GM03348 (cell line): ENCODE results near the gene TUSC2.
A peak's percentile ranks its signal among the peaks of the same experiment; 100 is the strongest.

Experiments
- DNase-seq: peaks from one replicate; pipeline ENCODE4 v3.0.0; 2012; ENCODE audit warnings: low spot score

The TUSC2 gene

DNA sequence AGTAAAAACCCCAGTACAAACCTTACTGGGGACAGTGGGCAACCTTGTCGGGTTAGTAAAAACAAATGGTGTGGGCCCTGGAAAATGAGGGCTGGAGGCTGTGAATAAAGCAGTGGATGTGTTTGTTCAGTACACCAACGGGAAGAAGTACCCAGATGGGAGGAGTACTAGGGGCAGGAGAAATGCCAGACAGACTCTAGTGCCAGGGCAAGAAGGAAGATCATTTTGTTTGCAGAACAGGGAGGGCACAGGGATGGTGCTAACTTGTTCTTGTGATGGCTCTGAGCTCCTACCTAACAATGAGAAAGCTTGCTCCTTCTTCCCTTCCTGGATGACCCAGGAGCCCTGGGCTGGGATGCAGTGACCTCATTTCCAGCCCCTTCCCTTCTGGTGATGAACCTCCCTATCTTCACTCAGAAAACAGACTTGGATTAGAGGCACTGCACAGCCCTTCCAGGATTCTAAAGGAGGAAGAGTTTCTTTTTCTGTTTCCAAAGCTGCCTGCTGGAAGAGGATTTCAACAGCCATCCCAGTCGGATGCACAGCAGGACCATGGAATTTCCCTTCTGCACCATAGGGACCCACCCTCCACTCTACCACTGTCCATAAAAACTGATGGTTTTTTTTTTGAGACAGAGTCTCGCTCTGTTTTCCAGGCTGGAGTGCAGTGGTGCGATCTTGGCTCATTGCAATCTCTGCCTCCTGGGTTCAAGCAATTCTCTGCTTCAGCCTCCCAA is 6.5 kb upstream of the TUSC2 start:
- DNase-seq = no peak

DNA sequence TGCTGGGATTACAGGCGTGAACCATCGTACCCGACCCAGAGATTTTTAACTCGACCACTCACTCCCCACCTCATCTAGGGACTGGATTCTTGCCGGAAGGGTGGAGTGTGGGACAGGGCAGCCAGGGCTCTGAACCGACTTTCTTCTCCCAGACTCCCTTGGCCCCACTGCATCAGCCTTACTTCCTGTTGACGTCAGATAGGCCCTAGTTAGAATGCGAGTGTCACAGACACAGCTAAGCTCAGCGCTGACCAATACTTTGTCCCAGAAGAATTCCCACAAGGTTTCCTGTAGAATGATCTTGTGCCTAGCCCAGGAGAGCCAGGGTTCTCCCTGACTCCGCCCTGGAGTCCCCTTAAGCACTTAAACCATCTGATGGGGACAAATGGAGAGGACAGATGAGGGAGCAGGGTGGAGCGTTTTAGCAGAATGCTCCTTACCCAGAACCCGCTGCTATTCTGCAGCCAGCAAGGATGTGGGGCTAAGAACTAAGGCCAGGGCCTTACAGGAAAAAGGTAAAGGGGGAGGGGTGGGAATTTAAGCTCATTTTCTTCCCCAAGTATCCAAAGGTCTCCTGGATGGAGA is 5.8 kb upstream of the TUSC2 start:
- DNase-seq = peak; percentile 49

DNA sequence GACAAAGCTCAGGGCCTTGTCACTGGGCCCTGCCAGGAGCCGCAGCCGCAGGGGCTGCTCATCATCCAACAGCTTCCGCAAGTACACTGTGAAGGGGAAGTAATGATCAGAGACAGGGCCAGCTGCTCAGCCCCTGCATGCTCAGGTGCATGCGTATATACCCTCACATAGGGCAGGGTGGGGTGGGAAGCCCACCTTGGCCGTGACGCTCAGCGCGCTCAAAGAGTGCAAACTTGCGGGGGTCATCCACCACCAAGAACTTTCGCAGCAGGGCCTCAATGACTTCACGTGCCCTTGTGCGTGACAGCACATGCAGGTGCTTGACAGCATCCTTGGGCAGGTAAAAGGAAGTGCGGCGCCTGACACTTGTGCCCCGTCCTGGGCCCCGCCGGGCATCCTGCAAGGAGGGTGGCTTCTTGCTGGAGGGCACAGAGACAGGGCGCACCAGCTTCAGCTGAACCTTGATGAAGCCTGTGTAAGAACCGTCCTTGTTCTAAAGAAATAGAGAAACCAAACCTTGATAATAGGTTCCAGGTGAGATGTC is 3.4 kb upstream of the TUSC2 start:
- no peak for DNase-seq

DNA sequence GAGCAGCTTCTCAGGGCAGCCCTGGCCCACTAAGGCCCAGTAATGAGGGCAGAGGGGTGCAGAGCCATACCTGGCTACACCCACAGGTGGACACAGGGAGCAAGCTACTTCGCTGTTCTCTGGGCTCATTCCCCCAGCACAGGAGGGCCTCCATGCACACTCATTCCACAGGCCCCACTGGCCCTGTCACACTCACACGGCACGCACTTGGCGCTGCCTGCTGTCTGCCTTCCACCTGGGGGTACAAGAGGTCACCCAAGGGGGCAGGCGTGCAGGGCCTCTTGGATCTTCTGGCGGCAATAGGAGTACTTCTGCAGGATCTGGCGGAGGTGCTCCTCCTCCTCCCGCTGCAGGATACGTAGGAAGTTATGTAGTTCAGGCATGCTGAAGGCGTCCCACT is 2.3 kb upstream of the TUSC2 start:
- DNase-seq = no peak

DNA sequence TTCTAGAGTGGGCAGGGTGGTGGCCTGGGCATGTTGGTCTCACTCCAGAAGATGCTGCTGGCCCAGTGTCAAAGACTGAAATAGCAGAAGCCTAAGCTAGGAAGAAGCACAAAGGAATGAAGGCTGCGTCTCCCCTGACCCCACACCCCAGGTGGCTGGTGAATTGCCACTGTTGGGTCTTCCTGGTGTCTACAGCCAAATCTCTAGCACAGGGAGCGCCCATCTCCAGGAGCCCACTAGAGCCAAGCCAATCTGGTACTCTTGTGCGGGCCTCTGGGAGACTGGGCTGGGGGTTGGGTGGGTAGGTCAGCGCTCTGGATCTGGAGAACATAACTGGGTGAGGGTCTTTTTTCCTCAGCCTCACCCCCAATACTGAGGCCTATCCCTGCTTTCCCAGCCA is 894 bp downstream of the TUSC2 start:
- DNase-seq = no peak

DNA sequence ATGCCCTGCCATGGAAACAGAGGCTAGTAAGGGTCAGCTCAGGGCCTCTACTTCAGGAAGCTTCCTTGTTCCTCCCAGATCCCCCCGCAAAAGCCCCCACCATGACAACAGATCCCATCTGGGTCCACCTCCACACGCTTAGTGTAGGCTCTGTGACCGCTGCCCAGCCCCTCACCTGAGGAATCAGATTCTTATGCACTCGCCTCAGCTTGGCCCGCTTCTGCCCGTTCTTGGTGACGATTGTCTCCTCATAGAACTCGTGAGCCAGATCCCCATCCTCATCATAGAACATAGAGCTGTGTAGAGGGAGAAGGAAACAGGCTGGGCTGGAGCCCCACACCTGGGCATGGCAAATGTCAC is 1.9 kb downstream of the TUSC2 start:
- DNase-seq = no peak

DNA sequence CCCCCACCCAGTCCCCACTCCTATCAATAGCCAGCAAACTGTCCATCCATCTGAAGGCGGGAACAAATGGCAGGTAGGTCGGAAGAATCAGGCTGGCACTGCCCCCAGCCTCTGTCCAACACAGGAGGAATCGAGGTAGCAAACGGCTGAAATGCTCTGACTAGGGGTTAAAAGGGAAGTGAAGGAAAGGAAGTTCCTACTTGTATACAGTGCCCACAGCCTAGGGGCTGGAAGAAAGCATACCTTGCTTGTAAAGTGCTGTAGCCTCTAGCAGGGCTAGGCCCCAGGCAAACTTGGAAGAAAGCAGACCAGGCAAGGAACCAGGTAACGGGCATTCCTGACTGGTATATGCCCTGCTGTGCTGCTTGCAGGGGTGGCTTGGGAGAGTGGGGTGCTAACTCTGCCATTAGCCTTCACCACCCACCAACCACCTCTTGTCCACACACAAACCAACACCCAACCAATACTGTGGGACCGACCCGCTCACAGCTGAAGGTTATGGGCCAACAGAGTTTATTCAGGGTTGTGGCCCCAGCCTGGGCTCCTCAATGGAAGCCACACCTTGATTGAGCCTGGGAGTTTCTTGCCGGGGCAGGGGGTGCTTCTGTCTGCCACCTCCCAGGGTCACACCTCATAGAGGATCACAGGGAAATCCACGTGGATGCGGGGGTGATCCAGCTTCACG is 2.4 kb downstream of the TUSC2 start:
- DNase-seq = no peak

DNA sequence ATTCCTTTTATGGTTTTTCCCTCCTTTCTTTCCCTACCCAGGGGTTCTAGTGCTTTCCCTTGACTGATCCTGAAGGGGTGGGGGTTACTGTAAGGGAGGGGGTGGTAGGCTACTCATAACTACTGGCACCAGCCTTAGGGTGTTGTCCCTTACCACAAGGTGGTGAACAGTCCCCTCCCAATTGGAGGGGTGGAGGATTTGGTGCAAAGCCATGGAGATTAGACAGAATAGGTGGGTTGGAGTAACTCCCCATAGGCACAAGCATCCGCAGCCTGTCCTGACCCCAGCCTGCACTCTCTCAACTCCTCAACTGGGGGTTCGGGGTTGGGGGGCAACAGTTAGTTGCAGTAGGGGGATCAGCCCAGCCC is 2.9 kb downstream of the TUSC2 start:
- DNase-seq = no peak

DNA sequence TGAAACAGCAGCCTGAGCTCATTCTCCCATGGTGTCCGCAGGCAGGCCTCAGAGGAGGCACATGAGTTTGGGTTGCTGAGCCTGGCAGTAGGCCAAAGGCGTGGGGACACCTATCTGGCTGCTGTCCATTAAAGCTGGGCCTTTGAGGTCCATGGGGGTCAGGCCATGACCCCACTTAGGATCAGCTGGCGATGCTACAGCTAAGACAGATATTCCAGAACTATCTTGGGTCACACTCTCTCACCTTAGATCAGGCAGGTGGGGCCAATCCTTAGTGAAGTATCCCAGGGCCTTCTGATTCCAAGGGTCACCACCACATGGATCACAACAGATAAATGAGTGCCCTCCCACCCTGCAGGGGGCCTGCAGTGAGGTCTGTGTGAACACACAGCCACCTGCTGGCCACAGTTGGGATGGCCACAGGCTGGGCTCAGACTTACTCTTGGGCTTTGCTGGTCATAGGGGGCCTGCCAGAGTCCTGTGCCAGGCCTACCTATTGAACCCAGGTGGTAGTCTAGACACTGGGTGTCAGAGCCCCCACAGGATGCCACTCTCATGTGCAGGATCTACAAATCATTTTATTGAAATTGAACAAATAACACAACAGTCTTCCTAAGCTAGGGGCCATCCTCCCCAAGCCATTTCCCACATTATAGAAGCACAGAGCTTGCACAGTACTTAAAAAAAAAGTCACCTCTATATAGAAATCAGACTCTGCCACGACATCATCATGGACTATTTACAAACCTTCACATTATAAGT is 3.5 kb downstream of the TUSC2 start:
- DNase-seq = peak; percentile 82

DNA sequence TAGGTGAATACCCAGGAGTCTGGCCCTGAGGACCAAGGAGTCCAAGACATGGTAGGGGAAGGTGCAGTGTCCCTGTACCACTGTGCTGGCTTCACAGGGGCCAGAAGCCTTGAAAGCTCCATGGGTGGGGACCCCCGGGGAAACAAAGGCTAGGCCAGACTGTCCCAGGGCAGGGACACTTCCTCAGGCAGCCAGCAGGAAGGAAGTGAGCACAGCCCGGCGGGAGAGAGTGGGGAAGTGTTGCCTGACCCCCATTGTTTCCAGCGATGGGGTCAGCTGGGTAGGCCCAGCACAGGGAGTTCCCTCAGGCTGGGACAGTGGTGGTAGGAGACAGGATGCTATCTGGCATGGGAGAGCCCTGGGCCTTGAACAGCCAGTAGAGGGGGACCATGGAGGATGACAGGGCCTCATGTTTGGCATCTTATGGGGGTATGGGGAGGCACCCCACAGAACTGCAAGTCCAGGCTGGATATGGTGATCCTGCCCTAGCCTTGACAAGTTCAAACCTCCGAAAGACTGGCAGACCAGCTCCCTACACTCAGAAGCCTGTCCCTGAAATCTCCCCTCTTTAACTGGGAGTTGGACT is 4.3 kb downstream of the TUSC2 start:
- no peak for DNase-seq

DNA sequence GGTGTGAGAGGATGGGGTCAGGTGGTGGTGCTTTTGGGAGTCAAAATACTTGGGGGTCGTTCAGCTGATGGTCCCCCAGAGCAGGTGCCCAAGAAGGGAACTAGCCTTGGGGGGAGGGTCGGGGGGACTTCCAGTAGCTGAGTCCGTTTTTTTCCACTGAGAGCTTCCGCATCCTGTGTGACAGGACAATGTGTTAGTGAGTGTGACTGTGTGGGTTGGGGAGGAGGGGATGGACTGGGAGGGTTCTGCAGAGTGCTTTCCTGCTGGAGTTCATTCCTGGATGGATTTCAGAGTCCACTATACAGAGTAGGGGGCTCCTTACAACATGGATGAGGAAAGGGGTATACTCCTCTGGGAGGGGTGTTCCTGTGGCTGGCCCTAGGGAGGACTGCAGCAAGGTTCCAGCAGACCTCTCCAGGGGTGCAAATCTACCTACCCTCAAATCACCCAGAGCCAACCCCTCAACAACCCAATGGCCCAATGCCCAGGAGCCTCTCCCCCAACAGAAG is 4.9 kb downstream of the TUSC2 start:
- DNase-seq = no peak

DNA sequence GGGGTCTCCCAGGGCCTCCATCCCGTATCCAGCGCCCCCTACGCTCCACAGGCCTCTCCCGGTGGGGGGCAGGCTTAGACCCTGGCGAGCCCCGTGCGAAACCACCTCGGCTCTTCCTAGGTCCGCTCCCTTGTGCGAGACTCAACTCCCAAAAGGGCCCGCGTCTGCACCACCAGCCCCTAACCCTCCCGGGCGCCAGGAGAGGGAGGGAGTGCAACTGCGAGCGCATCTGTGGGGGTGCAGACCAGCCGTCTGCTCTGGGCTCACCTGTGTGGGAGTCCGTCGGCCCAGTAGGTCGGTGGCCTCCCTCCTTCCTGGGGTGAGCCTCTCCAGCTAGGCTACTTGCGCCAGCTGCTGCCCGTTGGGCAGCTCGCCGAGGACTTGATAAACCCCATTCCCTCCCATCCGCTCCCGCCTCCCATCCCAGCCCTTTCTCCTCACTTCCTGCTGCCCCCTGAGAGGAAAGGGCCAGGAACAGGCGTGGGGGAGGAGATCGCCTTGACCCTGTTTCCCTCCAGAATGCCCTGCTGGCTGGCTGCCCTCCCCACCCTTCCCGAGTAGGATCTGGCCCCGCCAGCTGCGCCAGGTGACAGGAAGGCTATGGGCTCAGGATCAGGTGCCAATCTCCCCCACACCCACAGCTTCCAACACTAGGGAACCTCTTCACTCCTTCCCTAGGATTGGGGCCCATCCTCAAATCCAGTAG is 5.5 kb downstream of the TUSC2 start, which contains the start of gene HYAL2:
HYAL2 (minus strand) TSS at position 360 of the 706 bp plus-strand sequence. CDS start 2,256 bp downstream, outside the sequence.
- no peak for DNase-seq

DNA sequence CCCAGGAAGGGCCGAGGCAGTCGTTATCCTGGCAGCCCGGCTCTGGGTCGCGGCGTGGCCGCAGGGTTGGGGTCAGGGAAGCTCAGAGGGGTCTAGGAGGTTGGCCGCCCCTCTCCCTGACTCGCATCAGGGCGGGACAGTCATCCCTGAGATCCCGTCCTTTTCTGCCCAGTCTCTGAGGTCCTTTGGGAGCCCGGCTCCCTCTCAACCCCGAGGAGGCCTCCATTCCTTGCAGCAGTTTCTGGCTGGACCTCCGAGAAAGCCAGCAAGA is 6.0 kb downstream of the TUSC2 start:
- no peak for DNase-seq

DNA sequence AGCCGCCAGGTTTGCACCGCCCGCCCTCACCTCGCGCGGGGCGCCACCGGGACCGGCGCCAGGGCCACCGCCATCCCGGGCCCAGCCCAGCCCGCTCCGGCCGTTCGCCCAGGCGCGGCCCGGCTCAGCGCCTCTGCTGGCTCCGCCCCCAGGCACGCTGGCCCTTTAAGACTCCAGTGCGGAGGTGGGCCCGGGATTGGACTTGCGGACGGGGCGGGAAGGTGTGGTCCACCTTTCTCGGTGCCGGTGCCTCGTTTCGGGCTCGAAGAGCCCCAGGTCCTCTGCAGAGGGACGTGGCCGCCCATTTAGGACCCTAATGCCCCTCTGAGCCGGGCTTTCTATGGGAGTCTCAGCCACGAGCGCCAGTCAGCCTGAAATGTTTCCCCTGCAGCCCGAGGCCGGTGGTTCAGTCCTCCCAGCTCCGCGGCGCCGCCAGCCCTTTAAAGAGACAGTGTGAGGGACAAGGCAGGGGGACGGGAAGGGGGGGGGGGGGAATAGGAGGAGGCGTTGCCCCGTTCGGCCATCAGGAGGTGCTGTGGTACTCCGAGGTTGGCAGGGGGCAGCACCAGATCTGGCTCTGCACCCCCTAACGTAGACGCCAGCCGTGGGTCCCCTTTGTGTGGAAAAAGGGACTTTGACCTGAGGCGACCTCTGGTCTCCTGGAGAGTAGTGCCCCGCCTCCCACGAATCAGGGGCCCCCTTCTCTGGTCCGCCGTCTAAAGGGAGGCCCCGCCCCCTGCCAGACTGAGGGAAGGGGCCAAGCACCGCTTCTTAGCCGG is 6.5 kb downstream of the TUSC2 start:
- DNase-seq = peak; percentile 94

DNA sequence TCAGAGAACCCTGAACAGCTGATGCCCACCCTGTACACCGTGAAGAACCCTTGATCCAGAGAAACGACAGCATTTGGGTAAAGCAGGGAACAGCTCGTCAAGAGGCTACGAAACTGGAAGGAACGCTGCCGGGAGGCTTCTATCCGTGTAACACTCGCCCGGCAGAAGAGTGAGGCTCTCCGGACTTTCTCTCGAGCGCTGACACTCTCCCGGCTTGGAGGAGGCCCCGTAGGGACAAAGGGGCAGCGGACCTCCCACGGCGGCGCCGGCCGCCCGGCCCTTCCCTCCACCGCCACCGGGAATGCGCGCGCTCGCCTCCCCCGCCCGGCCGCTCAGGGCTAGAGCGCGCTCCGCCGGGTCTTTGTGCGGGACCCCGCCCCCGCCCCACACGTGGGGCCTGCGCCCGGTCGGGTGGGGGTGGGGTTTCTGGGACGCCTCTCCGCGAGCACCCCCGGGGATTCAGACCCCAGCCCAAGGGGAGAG is 7.1 kb downstream of the TUSC2 start:
- DNase-seq = peak; percentile 92

DNA sequence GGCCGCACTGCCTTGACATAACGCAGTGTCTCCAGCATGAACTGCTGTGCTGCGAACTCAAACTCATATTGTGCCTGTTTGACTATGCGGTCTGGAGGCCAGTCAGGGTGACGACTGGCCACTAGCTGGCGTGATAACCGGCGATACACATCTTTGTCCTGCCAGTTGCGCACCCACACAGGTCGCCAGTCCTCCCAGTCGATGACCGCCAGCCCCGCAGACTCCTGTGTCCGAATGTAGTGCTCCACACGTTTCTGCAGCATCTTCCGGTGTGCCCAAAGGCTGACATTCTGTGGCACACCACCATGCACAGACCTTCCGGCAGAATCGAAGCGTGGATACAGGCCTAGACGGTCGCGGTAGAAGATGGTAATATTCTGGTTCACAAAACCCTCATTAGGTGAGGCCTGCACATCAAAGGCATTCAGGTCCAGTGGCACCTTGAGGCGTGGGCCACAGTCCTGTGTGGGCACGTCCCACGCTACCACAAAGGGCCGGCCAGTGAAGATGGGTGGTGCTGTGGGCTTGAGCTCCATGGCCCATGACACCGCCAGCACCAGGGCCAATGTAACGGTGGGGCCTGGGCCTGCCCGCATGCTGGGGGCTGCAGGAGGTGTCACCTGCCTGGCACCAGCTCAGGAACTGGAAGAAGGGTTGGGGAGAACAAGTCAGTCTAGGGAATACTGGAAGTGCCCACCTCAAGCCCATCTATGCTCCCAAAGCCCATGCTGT is 8.0 kb downstream of the TUSC2 start:
- no peak for DNase-seq

DNA sequence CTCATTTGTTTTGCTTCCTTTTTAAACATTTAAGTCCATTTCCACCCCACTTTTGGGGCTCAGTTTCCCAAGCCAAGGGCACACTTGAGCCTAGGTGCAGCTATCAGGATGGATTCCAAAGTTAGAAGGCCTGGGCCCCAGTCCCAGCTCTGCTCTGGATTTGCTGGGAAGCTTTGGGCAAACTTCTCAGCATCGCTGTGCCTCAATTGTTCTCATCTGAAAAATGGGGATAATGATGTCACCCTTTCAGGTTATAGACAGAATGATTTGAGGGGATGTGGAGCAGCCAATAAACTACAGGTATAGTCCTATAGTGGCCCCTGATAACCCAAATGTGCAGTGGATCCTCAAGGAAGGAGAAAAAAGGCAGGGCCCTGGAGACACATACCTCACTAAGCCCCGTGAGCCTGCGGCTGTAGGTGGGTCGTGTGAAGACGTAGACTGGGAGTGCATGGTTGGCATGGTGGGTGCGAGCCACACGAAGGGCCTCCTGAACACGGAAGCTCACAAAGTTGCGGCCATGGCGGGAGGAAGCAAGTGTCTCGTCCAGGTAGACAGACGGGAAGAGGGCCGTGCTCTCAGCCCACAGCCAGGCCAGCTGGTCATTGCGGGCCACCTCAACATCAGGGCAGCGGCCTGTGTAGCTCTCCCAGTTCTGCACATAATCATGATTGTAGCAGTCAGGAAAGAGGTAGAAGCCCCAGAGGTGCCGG is 8.7 kb downstream of the TUSC2 start:
- DNase-seq = no peak

DNA sequence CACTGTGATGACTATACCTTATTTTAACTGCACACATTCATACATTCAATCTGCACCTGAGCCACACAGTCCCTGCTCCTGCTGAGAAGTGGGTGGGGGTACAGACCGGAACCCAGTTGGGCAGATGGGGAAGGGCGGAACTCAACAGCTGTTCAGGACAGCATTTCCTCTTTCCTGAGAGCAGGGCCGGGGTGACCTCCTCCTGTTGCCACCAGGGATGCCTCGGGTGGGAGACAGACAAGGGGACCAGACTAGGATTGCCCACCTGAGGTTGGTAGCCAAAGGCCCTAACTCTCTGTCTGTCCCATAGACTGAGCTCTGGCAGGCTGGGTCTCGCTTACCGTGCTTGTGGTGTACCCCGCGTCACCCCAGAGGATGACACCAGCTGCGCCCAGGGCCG is 9.4 kb downstream of the TUSC2 start:
- no peak for DNase-seq

DNA sequence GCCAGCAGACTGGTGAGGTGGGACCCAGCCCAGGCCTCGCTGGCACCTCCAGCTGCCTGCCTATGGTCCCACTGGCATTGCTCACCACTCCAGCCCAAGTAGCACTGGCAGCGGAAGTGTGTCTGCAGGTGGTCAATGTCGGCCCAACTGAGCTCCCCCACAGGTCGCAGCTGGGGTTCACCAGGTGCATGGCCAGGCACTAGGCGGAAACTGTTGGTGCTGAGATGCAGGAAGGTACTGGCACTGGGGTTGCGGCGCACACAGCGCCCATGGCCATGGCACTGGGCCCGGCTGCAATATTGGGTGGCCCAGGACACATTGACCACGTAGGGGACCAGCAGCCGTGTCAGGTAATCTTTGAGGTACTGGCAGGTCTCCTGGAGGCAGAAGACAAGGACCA is 9.9 kb downstream of the TUSC2 start:
- no peak for DNase-seq
